HepG2 (cell line): ENCODE results near the gene NKAIN2. TPM values are rescaled to one million over a fixed set of nuclear protein-coding genes. Genes with fewer than 3 reads are reported as not detected.

Experiments used
- ATAC-seq: fragments of 200-7000 bp; cut with Tn5 transposase; 3 replicates; pipeline ENCODE4 v1.9.1; 2020; ENCODE audit warnings: mild to moderate bottlenecking, moderate library complexity
- BruUV-seq: library from RNA; stranded (reverse); fragments of 400-500 nt; replicated peaks from 2 replicates; lab custom pipeline; 2021; lab: Mats Ljungman, UMichigan
- CTCF ChIA-PET: fragments of 300-600 bp; formaldehyde crosslinking; extraction: SDS; loops from one replicate; lab custom pipeline; 2021; ENCODE audit warnings: low total read pairs, inconsistent platforms, low intra/inter-chr PET ratio; lab: Yijun Ruan, JAX
- POLR2A ChIA-PET: fragments of 350-600 bp; sonication (Branson Sonifier 250); formaldehyde crosslinking; loops from one replicate; lab custom pipeline; 2020; ENCODE audit warnings: antibody characterized with exemption, inconsistent platforms; lab: Yijun Ruan, JAX
- DNase-seq: peaks from one replicate; pipeline ENCODE4 v3.0.0-alpha.2; 2015; ENCODE audit warnings: low spot score
- FAIRE-seq: peaks from 3 replicates; lab custom pipeline; 2011; peaks lifted over from hg19 to GRCh38; lab: Jason Lieb, UNC
- H2AFZ ChIP-seq: one replicate; pipeline ENCODE4 v1.6.1; 2011; ENCODE audit warnings: low read length, inconsistent platforms
- H3K27ac ChIP-seq: fragments of 300-600 bp; 3 replicates; pipeline ENCODE4 v1.8.0; 2011; ENCODE audit warnings: mixed run types, mild to moderate bottlenecking, mixed read lengths, low read length, inconsistent platforms; ENCODE audit not compliant: insufficient read depth; ENCODE audit errors: extremely low read length
- H3K27me3 ChIP-seq, 2 experiments: fragments of 200-600 bp in 1 of 2; 2 replicates in 1 of 2; 3 replicates in 1 of 2; pipeline versions ENCODE4 v1.6.0 to v1.8.0; 2011; ENCODE audit warnings: low read length in 2 of 2, mild to moderate bottlenecking in 2 of 2, moderate library complexity in 2 of 2, inconsistent platforms in 1 of 2; ENCODE audit not compliant: insufficient read depth in 2 of 2, control insufficient read depth in 1 of 2
- H3K36me3 ChIP-seq, 2 experiments: fragments of 200-600 bp in 1 of 2; replicated peaks in 1 of 2; 2 replicates in 1 of 2; 3 replicates in 1 of 2; pipeline versions ENCODE4 v1.5.1 to v1.8.0; 2011; ENCODE audit warnings: low read length in 2 of 2, inconsistent platforms in 1 of 2; ENCODE audit not compliant: insufficient read depth in 2 of 2, control insufficient read depth in 1 of 2
- H3K4me1 ChIP-seq: 2 replicates; pipeline ENCODE4 v1.5.1; 2012; ENCODE audit warnings: low read length, inconsistent platforms; ENCODE audit not compliant: insufficient read depth
- H3K4me2 ChIP-seq: 2 replicates; pipeline ENCODE4 v1.6.0; 2011; ENCODE audit warnings: low read depth, low read length, inconsistent platforms
- H3K4me3 ChIP-seq, 3 experiments: fragments of 200-600 bp in 1 of 3; sonication (generic), shearing (Covaris generic) in 1 of 3; replicated peaks in 1 of 3; 2 replicates each; pipeline ENCODE4 v1.5.1; 2011 to 2016; ENCODE audit warnings: low read length in 3 of 3, inconsistent platforms in 2 of 3, low read depth in 2 of 3, mild to moderate bottlenecking in 2 of 3, control low read depth in 1 of 3, mixed read lengths in 1 of 3; ENCODE audit not compliant: insufficient read depth in 1 of 3
- H3K79me2 ChIP-seq: one replicate; pipeline ENCODE4 v1.6.1; 2011; ENCODE audit warnings: low read length, inconsistent platforms; ENCODE audit not compliant: insufficient read depth
- H3K9ac ChIP-seq: 2 replicates; pipeline ENCODE4 v1.6.0; 2011; ENCODE audit warnings: mild to moderate bottlenecking, low read depth, low read length, inconsistent platforms; ENCODE audit not compliant: insufficient read depth
- H3K9me3 ChIP-seq: 2 replicates; pipeline ENCODE4 v1.5.1; 2012; ENCODE audit warnings: mild to moderate bottlenecking, low read length
- H4K20me1 ChIP-seq: 2 replicates; pipeline ENCODE4 v1.6.0; 2011; ENCODE audit warnings: inconsistent platforms, mild to moderate bottlenecking, low read length, moderate library complexity; ENCODE audit not compliant: insufficient read depth
- CC2D1A ChIP-seq: sonication (generic); formaldehyde crosslinking; IDR thresholded peaks from 2 replicates; pipeline ENCODE4 v1.8.1; 2023; ENCODE audit warnings: mild to moderate bottlenecking, missing genetic modification reagents
- DDIT3 ChIP-seq: sonication (generic); formaldehyde crosslinking; IDR thresholded peaks from 2 replicates; pipeline ENCODE4 v1.4.0; 2020; ENCODE audit warnings: mild to moderate bottlenecking, missing genetic modification reagents
- FOXA1 ChIP-seq, 2 experiments: fragments of 450-650 bp in 1 of 2; sonication (generic) in 1 of 2; formaldehyde crosslinking in 1 of 2; IDR thresholded peaks; 2 replicates each; pipeline versions ENCODE4 v1.4.0 to v1.6.1; 2016 to 2020; ENCODE audit warnings: missing genetic modification reagents in 1 of 2
- GLI4 ChIP-seq: sonication (generic); formaldehyde crosslinking; IDR thresholded peaks from 2 replicates; pipeline ENCODE4 v1.5.1; 2020; ENCODE audit warnings: missing genetic modification reagents, mild to moderate bottlenecking, moderate library complexity, borderline replicate concordance
- IRF1 ChIP-seq: sonication (generic); formaldehyde crosslinking; IDR thresholded peaks from 2 replicates; pipeline ENCODE4 v1.4.0; 2020; ENCODE audit warnings: low read depth, mild to moderate bottlenecking, missing genetic modification reagents
- KDM6A ChIP-seq: IDR thresholded peaks from 2 replicates; pipeline ENCODE4 v1.6.1; 2016; ENCODE audit warnings: low read depth
- NPAS2 ChIP-seq: sonication (generic); formaldehyde crosslinking; IDR thresholded peaks from 2 replicates; pipeline ENCODE4 v1.8.0; 2022; ENCODE audit warnings: mild to moderate bottlenecking, missing genetic modification reagents, borderline replicate concordance
- PAX8 ChIP-seq: sonication (generic); formaldehyde crosslinking; IDR thresholded peaks from 2 replicates; pipeline ENCODE4 v1.8.0; 2022; ENCODE audit warnings: mild to moderate bottlenecking, missing genetic modification reagents, borderline replicate concordance
- ZNF143 ChIP-seq: sonication (generic); formaldehyde crosslinking; IDR thresholded peaks from 2 replicates; pipeline ENCODE4 v1.4.0; 2020; ENCODE audit warnings: missing genetic modification reagents
- ZNF646 ChIP-seq: sonication (generic); formaldehyde crosslinking; IDR thresholded peaks from 2 replicates; pipeline ENCODE4 v1.9.0; 2021; ENCODE audit warnings: mild to moderate bottlenecking, missing genetic modification reagents
- ZNF710 ChIP-seq: sonication (generic); formaldehyde crosslinking; IDR thresholded peaks from 2 replicates; pipeline ENCODE4 v1.5.0; 2020; ENCODE audit warnings: mild to moderate bottlenecking, missing genetic modification reagents, borderline replicate concordance
- ZNF720 ChIP-seq: sonication (generic); formaldehyde crosslinking; IDR thresholded peaks from 2 replicates; pipeline ENCODE4 v1.4.0; 2020; ENCODE audit warnings: missing genetic modification reagents
- ZNF784 ChIP-seq: sonication (generic); formaldehyde crosslinking; IDR thresholded peaks from 2 replicates; pipeline ENCODE4 v1.5.1; 2020; ENCODE audit warnings: missing genetic modification reagents, mild to moderate bottlenecking, borderline replicate concordance
- ZNF816 ChIP-seq: sonication (generic); formaldehyde crosslinking; IDR thresholded peaks from 2 replicates; pipeline ENCODE4 v1.8.0; 2022; ENCODE audit warnings: missing genetic modification reagents, mild to moderate bottlenecking, borderline replicate concordance
- WGBS: methylation state at CpG from one replicate; pipeline ENCODE4 v1.1.6; 2017; ENCODE audit warnings: low lambda C conversion rate; 5-methylcytosine and 5-hydroxymethylcytosine counted together
- in situ Hi-C: cut with HindIII; loops from 2 replicates; pipeline ENCODE4 v1.10.0; 2017; ENCODE audit warnings: low pct_unique_long_range_greater_than_20kb; ENCODE audit not compliant: extremely low pct_ligation_motif_present
- intact Hi-C: fragments of 100-400 bp; cut with micrococcal nuclease; formaldehyde crosslinking; loops from one replicate; pipeline ENCODE4 v1.10.0; 2022; ENCODE audit not compliant: unreplicated experiment
- polyA plus RNA-seq, 8 experiments: library from polyadenylated mRNA; depleted of rRNA in 3 of 8; stranded (reverse) in 7 of 8; unstranded in 1 of 8; fragments of >200 nt; fragmentation: Illumina TruSeq in 4 of 8; extraction: Trizol in 4 of 8; gene quantifications; 2 replicates each; pipeline versions ENCODE4 v1.2.1 to v1.2.3, GENCODE V29; 2011 to 2016; ENCODE audit warnings: low read depth in 4 of 8, missing spikeins in 1 of 8, mixed read lengths in 1 of 8; ENCODE audit not compliant: insufficient read depth in 1 of 8
- total RNA-seq, 5 experiments: library from RNA; depleted of rRNA; stranded (reverse); fragments of >200 nt; fragmentation: Illumina TruSeq; extraction: Trizol; gene quantifications; 2 replicates each; pipeline ENCODE4 v1.2.3, GENCODE V29; 2016; ENCODE audit warnings: low read depth in 1 of 5

The NKAIN2 gene
- total and polyA plus RNA-seq, 2 of the 13 experiments (the other 11 are each of a cell fraction or from before 2014, with no cell fraction given) = not detected

GRCh38 chr6:124858564-124858963 is 1054.9 kb downstream of the NKAIN2 start:
- Histone ChIP-seq H4K20me1 (no peaks in the 10 kb centered on the region), H2AFZ (no peak overlapping the region), H3K4me3 (no peak overlapping the region), H3K9ac (no peak overlapping the region), H3K27ac (no peak overlapping the region), H3K36me3 (no peaks in the 10 kb centered on the region), H3K9me3 (no peaks in the 10 kb centered on the region), H3K4me2 (no peak overlapping the region), H3K79me2 (no peaks in the 10 kb centered on the region), H3K4me1 (no peaks in the 10 kb centered on the region), H3K27me3 (no peaks in the 10 kb centered on the region; a peak in 1 of 5 replicates)
- BruUV-seq = no TSS peak
- WGBS = 4% methylated on average over 3 of the region's 3 CpGs
- CTCF ChIA-PET = no interaction called here
- in situ Hi-C loops = loop anchor here (25.0 kb wide), 1 partner anchor 904 kb away; no protein-coding TSS in a partner anchor
- intact Hi-C loops = no loop called here
- FAIRE-seq (no peak), DNase-seq (no peak), ATAC-seq (no peak)
- POLR2A ChIA-PET = no interaction called here
- TF ChIP-seq CC2D1A (CRISPR knock-in tag) (no peak), ZNF784 (CRISPR knock-in tag) (no peak), KDM6A (CRISPR knock-in tag) (no peak), GLI4 (CRISPR knock-in tag) (no peak), ZNF710 (no peak), ZNF720 (CRISPR knock-in tag) (no peak), NPAS2 (CRISPR knock-in tag) (no peak), ZNF816 (no peak), IRF1 (CRISPR knock-in tag) (no peak), DDIT3 (no peak), ZNF143 (no peak), PAX8 (CRISPR knock-in tag) (no peak), ZNF646 (no peak), FOXA1 (IDR thresholded peaks at IDR 0.05) (no peak), FOXA1 (CRISPR knock-in tag; IDR thresholded peaks at IDR 0.05) (no peak)
